A549 (cell line): ENCODE measurements around the gene CNTNAP5. TPM values are rescaled to one million over a fixed set of nuclear protein-coding genes. Genes with fewer than 3 reads are reported as not detected.

Experiments used
- ATAC-seq, 2 experiments: fragments of 200-7000 bp in 1 of 2; fragments of >200 bp in 1 of 2; cut with Nextera tagmentation in 1 of 2; cut with Tn5 transposase in 1 of 2; 3 replicates each; pipeline versions ENCODE4 v1.8.0 to v1.9.1; 2018 to 2020; ENCODE audit warnings: mild to moderate bottlenecking in 1 of 2, moderate library complexity in 1 of 2
- CTCF ChIA-PET: fragments of 300-600 bp; sonication (Branson Sonifier 250); formaldehyde crosslinking; extraction: SDS; loops from one replicate; lab custom pipeline; 2021; ENCODE audit warnings: antibody characterized with exemption, inconsistent platforms; lab: Yijun Ruan, JAX
- POLR2A ChIA-PET: fragments of 350-600 bp; formaldehyde crosslinking; extraction: SDS; loops from one replicate; lab custom pipeline; 2021; ENCODE audit warnings: antibody characterized with exemption, inconsistent platforms; lab: Yijun Ruan, JAX
- DNase-seq, 2 experiments: peaks; one replicate each; pipeline versions ENCODE4 v3.0.0 to v3.0.0-alpha.2; 2011 to 2016; ENCODE audit warnings: low read depth in 1 of 2, low spot score in 1 of 2
- FAIRE-seq: peaks from 2 replicates; lab custom pipeline; 2011; peaks lifted over from hg19 to GRCh38; lab: Jason Lieb, UNC
- H3K27ac ChIP-seq, 2 experiments: fragments of >200 bp; sonication (Bioruptor Twin); formaldehyde crosslinking; 3 replicates each; pipeline ENCODE4 v1.5.1; 2016 to 2017
- H3K4me1 ChIP-seq: fragments of >200 bp; sonication (Bioruptor Twin); formaldehyde crosslinking; 3 replicates; pipeline ENCODE4 v1.6.1; 2016
- H3K4me2 ChIP-seq: fragments of >200 bp; sonication (Bioruptor Twin); formaldehyde crosslinking; 3 replicates; pipeline ENCODE4 v1.6.1; 2016
- H3K4me3 ChIP-seq: fragments of >200 bp; sonication (Bioruptor Twin); formaldehyde crosslinking; 3 replicates; pipeline ENCODE4 v1.5.1; 2016
- H3K9me3 ChIP-seq: fragments of >200 bp; sonication (Bioruptor Twin); formaldehyde crosslinking; 3 replicates; pipeline ENCODE4 v1.6.1; 2016
- CEBPB ChIP-seq, 2 experiments: fragments of >200 bp in 1 of 2; sonication (Bioruptor Twin) in 1 of 2; formaldehyde crosslinking in 1 of 2; IDR thresholded peaks; 2 replicates each; pipeline ENCODE4 v1.6.1; 2012 to 2016
- CHD2 ChIP-seq: fragments of 150-350 bp; IDR thresholded peaks from 2 replicates; pipeline ENCODE4 v1.6.1; 2014; ENCODE audit warnings: low read length; ENCODE audit not compliant: partially characterized antibody
- CHD4 ChIP-seq: fragments of 200-600 bp; sonication (generic); IDR thresholded peaks from 2 replicates; pipeline ENCODE4 v1.6.1; 2016; ENCODE audit warnings: antibody characterized with exemption, mild to moderate bottlenecking, borderline replicate concordance
- EHF ChIP-seq: fragments of 250-450 bp; sonication (Bioruptor Pico); IDR thresholded peaks from 2 replicates; pipeline ENCODE4 v1.5.0; 2020; ENCODE audit warnings: mild to moderate bottlenecking
- EHMT2 ChIP-seq: fragments of 200-600 bp; sonication (generic); IDR thresholded peaks from 2 replicates; pipeline ENCODE4 v1.6.1; 2016; ENCODE audit warnings: antibody characterized with exemption, low read depth, mild to moderate bottlenecking, moderate library complexity
- EP300 ChIP-seq, 2 experiments: fragments of >200 bp; sonication (Bioruptor Twin); formaldehyde crosslinking; IDR thresholded peaks; 2 replicates in 1 of 2; 3 replicates in 1 of 2; pipeline ENCODE4 v1.6.1; 2016 to 2017
- FOSB ChIP-seq: fragments of 250-450 bp; sonication (Bioruptor Pico); IDR thresholded peaks from 2 replicates; pipeline ENCODE4 v1.5.0; 2020; ENCODE audit warnings: mild to moderate bottlenecking, moderate library complexity
- FOSL2 ChIP-seq, 2 experiments: fragments of 450-650 bp in 1 of 2; fragments of >200 bp in 1 of 2; sonication (Bioruptor Twin) in 1 of 2; formaldehyde crosslinking; IDR thresholded peaks; 2 replicates each; pipeline versions ENCODE4 v1.5.0 to v1.6.1; 2016 to 2020; ENCODE audit warnings: mild to moderate bottlenecking in 1 of 2, moderate library complexity in 1 of 2
- GATA3 ChIP-seq: IDR thresholded peaks from 2 replicates; pipeline ENCODE4 v1.6.1; 2012; ENCODE audit warnings: borderline replicate concordance
- HEYL ChIP-seq: fragments of 250-450 bp; sonication (Bioruptor Pico); IDR thresholded peaks from 2 replicates; pipeline ENCODE4 v1.8.0; 2021; ENCODE audit warnings: mild to moderate bottlenecking, moderate library complexity
- HOXB5 ChIP-seq: fragments of 250-450 bp; sonication (Bioruptor Pico); IDR thresholded peaks from 2 replicates; pipeline ENCODE4 v1.5.0; 2020; ENCODE audit warnings: mild to moderate bottlenecking, moderate library complexity
- JUN ChIP-seq, 2 experiments: fragments of >200 bp; sonication (Bioruptor Twin); formaldehyde crosslinking; IDR thresholded peaks; 2 replicates in 1 of 2; 3 replicates in 1 of 2; pipeline ENCODE4 v1.6.1; 2016 to 2017
- JUNB ChIP-seq: fragments of >200 bp; sonication (Bioruptor Twin); formaldehyde crosslinking; IDR thresholded peaks from 2 replicates; pipeline ENCODE4 v1.6.1; 2016
- KDM5A ChIP-seq: fragments of 200-600 bp; sonication (generic); IDR thresholded peaks from 2 replicates; pipeline ENCODE4 v1.6.1; 2016; ENCODE audit warnings: antibody characterized with exemption, mild to moderate bottlenecking
- MAFK ChIP-seq: fragments of 450-650 bp; IDR thresholded peaks from 2 replicates; pipeline ENCODE4 v1.6.1; 2014; ENCODE audit not compliant: partially characterized antibody
- NPAS2 ChIP-seq: fragments of 250-450 bp; sonication (Bioruptor Pico); IDR thresholded peaks from 2 replicates; pipeline ENCODE4 v1.8.0; 2022; ENCODE audit warnings: mild to moderate bottlenecking, moderate library complexity, borderline replicate concordance
- POLR2A ChIP-seq: IDR thresholded peaks from 2 replicates; pipeline ENCODE4 v1.6.1; 2012; ENCODE audit warnings: mild to moderate bottlenecking, low read length
- POLR2AphosphoS2 ChIP-seq: conservative IDR thresholded peaks from 2 replicates; pipeline ENCODE4 v1.6.1; 2012; ENCODE audit warnings: low read length, improper control_type of control experiment, inconsistent platforms
- RARB ChIP-seq: fragments of 250-450 bp; sonication (Bioruptor Pico); IDR thresholded peaks from 2 replicates; pipeline ENCODE4 v1.8.0; 2021; ENCODE audit warnings: mild to moderate bottlenecking, moderate library complexity
- RNF2 ChIP-seq: fragments of 200-600 bp; sonication (generic); IDR thresholded peaks from 2 replicates; pipeline ENCODE4 v1.6.1; 2016; ENCODE audit warnings: low read depth, mild to moderate bottlenecking, antibody characterized with exemption, moderate library complexity, borderline replicate concordance
- TP53 ChIP-seq: fragments of 250-450 bp; sonication (Bioruptor Pico); IDR thresholded peaks from 2 replicates; pipeline ENCODE4 v1.5.0; 2021; ENCODE audit warnings: mild to moderate bottlenecking, moderate library complexity
- ZC3H11A ChIP-seq: fragments of 450-650 bp; IDR thresholded peaks from 2 replicates; pipeline ENCODE4 v1.6.1; 2014; ENCODE audit warnings: antibody characterized with exemption, mild to moderate bottlenecking
- ZNF302 ChIP-seq: fragments of 250-450 bp; sonication (Bioruptor Pico); IDR thresholded peaks from 2 replicates; pipeline ENCODE4 v1.9.0; 2021; ENCODE audit warnings: inconsistent platforms, mild to moderate bottlenecking, moderate library complexity
- WGBS: methylation state at CpG from one replicate; pipeline ENCODE4 v1.1.6; 2017; ENCODE audit errors: missing lambda C conversion rate; 5-methylcytosine and 5-hydroxymethylcytosine counted together
- polyA plus RNA-seq, 4 experiments: library from polyadenylated mRNA; depleted of rRNA in 3 of 4; stranded (reverse); fragments of >200 nt; fragmentation: RNase III in 1 of 4; extraction: RNeasy Plus Mini Kit Qiagen cat#74134 plus additional on column Dnase treatment in 1 of 4; gene quantifications; 2 replicates in 3 of 4; 3 replicates in 1 of 4; pipeline ENCODE4 v1.2.3, GENCODE V29; 2011 to 2017
- TF ChIP-seq, protein P1 (sequence below): fragments of >200 bp; sonication (Bioruptor Twin); formaldehyde crosslinking; IDR thresholded peaks from 3 replicates; pipeline ENCODE4 v1.6.1; 2016
- TF ChIP-seq, protein P2 (sequence below): fragments of 250-450 bp; sonication (Bioruptor Pico); IDR thresholded peaks from 2 replicates; pipeline ENCODE4 v1.5.0; 2020; ENCODE audit warnings: low read depth, mild to moderate bottlenecking, moderate library complexity
- TF ChIP-seq, protein P3 (sequence below): fragments of >200 bp; sonication (Bioruptor Twin); formaldehyde crosslinking; IDR thresholded peaks from 3 replicates; pipeline ENCODE4 v1.5.1; 2016

The CNTNAP5 gene
- polyA plus RNA-seq, 2 of the 4 experiments (the other 2 are of a cell fraction), result not detected

DNA sequence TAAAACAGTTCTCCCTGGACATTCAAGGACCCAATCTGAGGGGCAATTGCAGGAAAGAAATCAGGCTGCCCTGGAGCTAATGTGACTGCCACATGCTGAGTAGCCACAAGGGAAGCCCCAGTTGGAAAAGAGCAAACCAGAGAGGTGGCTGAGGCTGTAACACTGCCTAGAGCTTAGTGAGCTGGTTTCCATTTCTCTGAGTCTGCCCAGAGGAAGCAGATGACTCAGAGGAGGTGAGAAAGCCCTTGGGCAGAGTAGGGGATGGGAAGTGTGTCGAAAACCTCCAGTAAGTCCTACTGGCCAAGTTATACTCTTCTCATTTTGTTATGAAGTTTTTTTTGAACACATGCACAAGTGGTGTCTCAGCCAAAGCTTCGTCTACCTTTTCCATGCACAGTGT lies 753.0 kb downstream of the CNTNAP5 start:
- H3K27ac ChIP-seq, result no peak overlapping the region
- FAIRE-seq, result no peak
- no peak for TF ChIP-seq RARB
- TF ChIP-seq, protein P1, sequence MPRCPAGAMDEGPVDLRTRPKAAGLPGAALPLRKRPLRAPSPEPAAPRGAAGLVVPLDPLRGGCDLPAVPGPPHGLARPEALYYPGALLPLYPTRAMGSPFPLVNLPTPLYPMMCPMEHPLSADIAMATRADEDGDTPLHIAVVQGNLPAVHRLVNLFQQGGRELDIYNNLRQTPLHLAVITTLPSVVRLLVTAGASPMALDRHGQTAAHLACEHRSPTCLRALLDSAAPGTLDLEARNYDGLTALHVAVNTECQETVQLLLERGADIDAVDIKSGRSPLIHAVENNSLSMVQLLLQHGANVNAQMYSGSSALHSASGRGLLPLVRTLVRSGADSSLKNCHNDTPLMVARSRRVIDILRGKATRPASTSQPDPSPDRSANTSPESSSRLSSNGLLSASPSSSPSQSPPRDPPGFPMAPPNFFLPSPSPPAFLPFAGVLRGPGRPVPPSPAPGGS, result no peak
- no peak for TF ChIP-seq CEBPB (IDR thresholded peaks at IDR 0.05)
- TF ChIP-seq JUNB, result no peak
- TF ChIP-seq EP300 (IDR thresholded peaks at IDR 0.05), result no peak
- no peak for TF ChIP-seq GATA3
- TF ChIP-seq CHD2, result no peak
- TF ChIP-seq FOSL2 (IDR thresholded peaks at IDR 0.05), result no peak
- no peak for TF ChIP-seq FOSL2 (CRISPR knock-in tag; IDR thresholded peaks at IDR 0.05)
- no peak for TF ChIP-seq MAFK
- TF ChIP-seq, protein P2, sequence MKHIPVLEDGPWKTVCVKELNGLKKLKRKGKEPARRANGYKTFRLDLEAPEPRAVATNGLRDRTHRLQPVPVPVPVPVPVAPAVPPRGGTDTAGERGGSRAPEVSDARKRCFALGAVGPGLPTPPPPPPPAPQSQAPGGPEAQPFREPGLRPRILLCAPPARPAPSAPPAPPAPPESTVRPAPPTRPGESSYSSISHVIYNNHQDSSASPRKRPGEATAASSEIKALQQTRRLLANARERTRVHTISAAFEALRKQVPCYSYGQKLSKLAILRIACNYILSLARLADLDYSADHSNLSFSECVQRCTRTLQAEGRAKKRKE, result no peak
- TF ChIP-seq EHMT2, result no peak
- TF ChIP-seq KDM5A, result no peak
- no peak for TF ChIP-seq ZNF302 (CRISPR knock-in tag)
- no peak for TF ChIP-seq HOXB5 (CRISPR knock-in tag)
- TF ChIP-seq NPAS2 (CRISPR knock-in tag), result no peak
- no peak for TF ChIP-seq POLR2A
- no peak for TF ChIP-seq FOSB (CRISPR knock-in tag)
- no peak for TF ChIP-seq HEYL (CRISPR knock-in tag)
- no peak for DNase-seq
- H3K4me1 ChIP-seq, result no peaks in the 10 kb centered on the region
- CTCF ChIA-PET, result no interaction called here
- POLR2A ChIA-PET, result no interaction called here
- 0% methylated on average over 2 of the region's 2 CpGs for WGBS
- no peak overlapping the region for H3K4me2 ChIP-seq
- no peak overlapping the region for H3K4me3 ChIP-seq
- no peak for ATAC-seq
- H3K9me3 ChIP-seq, result no peaks in the 10 kb centered on the region

DNA sequence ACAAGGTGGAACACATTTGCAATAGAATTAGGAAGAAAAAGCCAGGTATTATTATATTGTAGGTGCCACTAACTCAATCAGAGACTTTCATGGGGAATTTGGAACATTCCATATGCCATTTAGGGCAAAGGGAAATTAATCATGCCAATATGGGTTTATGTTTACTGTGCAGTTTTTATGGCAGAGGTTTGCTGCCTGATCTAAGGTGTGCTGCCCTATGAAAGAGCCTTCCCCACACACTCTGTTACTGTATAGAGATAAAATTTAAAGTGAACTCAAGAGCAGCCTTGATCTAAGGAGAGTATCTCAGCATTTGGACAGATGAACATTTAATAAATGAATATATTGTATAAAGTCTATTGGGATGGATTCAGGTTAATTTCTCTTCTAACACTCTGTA lies 771.6 kb downstream of the CNTNAP5 start:
- ATAC-seq (no peak), FAIRE-seq (no peak), DNase-seq (no peak)
- CTCF ChIA-PET, result no interaction called here
- H3K27ac ChIP-seq, result no peak overlapping the region
- H3K4me3 ChIP-seq, result no peak overlapping the region
- no peak overlapping the region for H3K4me2 ChIP-seq
- POLR2A ChIA-PET, result no interaction called here
- TF ChIP-seq ZC3H11A (no peak), JUNB (no peak), EHF (no peak), CHD4 (no peak), RNF2 (no peak), POLR2AphosphoS2 (no peak), TP53 (CRISPR knock-in tag) (no peak), JUN (IDR thresholded peaks at IDR 0.05) (no peak), FOSL2 (IDR thresholded peaks at IDR 0.05) (no peak), FOSL2 (CRISPR knock-in tag; IDR thresholded peaks at IDR 0.05) (no peak), POLR2A (no peak)
- TF ChIP-seq, protein P3, sequence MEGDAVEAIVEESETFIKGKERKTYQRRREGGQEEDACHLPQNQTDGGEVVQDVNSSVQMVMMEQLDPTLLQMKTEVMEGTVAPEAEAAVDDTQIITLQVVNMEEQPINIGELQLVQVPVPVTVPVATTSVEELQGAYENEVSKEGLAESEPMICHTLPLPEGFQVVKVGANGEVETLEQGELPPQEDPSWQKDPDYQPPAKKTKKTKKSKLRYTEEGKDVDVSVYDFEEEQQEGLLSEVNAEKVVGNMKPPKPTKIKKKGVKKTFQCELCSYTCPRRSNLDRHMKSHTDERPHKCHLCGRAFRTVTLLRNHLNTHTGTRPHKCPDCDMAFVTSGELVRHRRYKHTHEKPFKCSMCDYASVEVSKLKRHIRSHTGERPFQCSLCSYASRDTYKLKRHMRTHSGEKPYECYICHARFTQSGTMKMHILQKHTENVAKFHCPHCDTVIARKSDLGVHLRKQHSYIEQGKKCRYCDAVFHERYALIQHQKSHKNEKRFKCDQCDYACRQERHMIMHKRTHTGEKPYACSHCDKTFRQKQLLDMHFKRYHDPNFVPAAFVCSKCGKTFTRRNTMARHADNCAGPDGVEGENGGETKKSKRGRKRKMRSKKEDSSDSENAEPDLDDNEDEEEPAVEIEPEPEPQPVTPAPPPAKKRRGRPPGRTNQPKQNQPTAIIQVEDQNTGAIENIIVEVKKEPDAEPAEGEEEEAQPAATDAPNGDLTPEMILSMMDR, result no peak
- no peaks in the 10 kb centered on the region for H3K4me1 ChIP-seq
- no peaks in the 10 kb centered on the region for H3K9me3 ChIP-seq
